GM19043 (cell line): ENCODE measurements around the gene RPEL1.

Experiments
- ATAC-seq: cut with Tn5 transposase; IDR thresholded peaks from one replicate; pipeline ENCODE4 v1.9.1; 2021; ENCODE audit warnings: low read depth; ENCODE audit not compliant: unreplicated experiment

The RPEL1 gene

DNA sequence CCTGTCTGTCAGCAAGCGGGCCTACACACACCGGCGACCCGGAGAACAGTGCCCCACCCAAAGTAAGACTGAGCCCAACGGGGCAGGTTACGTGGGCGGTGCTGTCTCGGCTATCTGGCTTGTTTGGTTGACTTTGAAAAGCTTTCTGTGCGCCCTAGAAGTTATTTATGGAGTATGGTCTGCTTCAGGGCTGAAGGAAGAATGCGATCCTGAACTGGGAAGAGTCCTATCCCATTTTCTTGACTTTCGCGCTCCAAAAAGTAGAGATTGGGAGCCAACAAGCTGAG, 32.8 kb downstream of the RPEL1 start:
- ATAC-seq: no peak

- ATAC-seq: no peak
These were observed 33.2 kb downstream of the RPEL1 start for GRCh38 chr10:103278862-103279298.

DNA sequence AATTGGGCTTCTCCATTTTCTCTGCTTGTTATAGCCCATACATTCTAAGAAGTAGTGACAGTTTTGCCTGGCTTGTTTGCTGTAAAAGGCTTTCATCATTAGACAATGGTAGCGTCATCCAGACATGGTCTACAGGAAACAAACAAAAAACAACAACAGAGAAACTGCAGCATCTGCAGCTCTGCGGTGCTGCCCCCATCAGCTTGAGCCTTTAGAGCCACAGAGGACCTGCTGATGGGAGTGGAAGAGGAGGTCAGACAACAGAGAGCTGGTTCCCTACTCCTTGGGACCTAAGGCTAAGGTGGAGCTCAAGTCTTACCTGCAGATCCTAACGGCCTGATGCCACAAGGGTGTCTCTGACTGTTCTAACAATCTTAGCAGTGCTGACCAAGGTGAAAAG, 34.3 kb downstream of the RPEL1 start:
- ATAC-seq: no peak

GRCh38 chr10:103280506-103280905, 34.8 kb downstream of the RPEL1 start:
- no peak for ATAC-seq

DNA sequence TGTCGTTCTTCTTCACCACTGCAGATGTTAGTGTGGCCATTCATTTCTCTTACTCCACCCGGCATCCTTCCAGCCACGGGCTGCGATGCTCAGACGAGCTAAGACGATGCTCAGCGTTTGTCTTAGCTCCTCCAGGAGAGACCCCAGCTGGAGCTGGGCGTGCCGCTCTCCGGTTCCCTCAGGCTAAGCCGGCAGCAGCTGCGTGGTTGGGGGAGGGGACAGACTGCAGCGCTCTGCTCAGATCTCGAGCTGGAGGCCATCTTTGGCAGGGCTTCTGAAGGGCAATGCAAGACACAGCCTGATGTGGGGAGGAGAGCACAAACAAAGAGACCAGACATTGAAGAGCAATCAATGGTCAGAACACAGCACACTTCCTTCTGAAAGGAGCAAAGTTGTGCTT, 36.1 kb downstream of the RPEL1 start:
- ATAC-seq: no peak

GRCh38 chr10:103282961-103283360, 37.3 kb downstream of the RPEL1 start:
- ATAC-seq: no peak

DNA sequence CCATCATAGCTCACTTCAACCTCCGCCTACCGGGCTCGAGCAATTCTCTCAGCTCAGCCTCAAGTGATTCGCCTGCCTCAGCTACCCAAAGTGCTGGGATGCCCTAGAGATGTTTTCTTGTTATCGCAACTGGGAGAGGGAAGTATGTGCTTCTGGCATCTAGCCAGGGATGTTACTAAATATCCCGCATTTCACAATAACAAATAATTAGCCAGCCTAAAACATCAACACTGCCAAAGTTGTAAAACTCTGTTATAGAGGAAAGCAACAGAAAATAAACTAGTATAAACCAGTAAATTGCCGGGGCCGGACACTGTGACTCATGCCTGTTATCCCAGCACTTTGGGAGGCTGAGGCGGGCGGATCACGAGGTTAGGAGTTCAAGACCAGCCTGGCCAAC, 38.5 kb downstream of the RPEL1 start:
- no peak for ATAC-seq

DNA sequence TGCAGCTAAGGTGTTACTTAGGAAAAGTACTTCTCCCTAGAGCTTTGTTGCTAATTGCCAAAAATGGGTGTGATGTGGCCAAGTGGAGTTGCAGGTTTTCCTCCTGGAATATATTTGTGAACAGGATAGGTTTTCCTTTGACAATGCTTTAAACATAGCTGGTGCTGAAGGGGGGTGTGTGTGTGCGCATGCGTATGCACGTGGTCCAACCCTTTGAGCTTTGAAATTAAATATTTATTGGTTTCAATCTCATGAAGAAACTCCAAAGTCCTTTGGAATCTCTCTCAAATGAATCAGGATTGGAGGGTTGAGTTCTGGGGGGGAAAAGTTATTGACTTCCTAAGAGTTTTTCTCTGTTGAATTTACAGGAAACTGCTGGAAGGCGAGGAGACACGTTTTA, 42.3 kb downstream of the RPEL1 start:
- ATAC-seq: no peak

DNA sequence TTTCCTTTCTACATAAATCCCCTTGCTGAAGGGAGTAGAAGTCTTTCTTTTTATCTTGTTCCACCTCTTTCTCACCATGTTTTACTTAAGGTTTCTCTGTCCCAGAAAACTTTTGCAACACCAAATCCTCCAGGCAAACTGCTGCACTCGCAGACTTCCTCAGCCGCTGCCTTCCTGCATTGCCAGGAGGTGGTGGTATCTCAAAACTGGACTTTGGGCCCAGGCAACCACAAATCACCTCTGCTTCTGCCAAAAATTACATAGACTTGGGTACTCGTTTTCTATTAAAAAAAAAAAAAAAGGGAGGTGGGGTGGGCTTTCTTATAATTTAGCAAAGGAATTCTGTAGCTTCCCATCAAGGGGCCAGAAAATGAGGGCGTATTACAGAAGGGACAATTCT, 45.9 kb downstream of the RPEL1 start:
- no peak for ATAC-seq

- ATAC-seq: no peak
These were observed 49.8 kb downstream of the RPEL1 start for GRCh38 chr10:103295374-103296015.
